NCI-H1417 (cell line): Measurements from ENCODE around the gene NAMPT.
"Not testable (repeated sequence)": the region's sequence is repeated elsewhere in the genome, so short reads cannot be mapped to it uniquely, and the experiment has no call there.

Experiments used
- DNase-seq, 3 experiments: peaks; one replicate each; lab custom pipeline; 2025; lab: John Stamatoyannopoulos, UW

NAMPT gene

DNA sequence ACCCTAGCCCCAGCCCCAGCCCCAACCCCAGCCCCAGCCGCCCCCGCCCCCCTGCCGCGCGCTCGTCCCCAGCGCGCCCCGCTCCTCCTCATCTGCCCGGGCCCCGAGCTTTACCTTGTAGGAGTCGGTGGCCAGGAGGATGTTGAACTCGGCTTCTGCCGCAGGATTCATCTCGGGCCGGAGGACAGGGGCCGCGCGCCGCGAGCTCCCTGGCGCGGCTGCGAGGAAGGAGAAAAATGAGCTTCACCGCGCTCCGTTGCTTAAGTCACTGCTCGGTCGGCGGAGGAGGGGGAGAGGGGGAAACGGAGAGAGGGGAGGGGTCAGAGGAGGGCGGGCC, at the start of gene NAMPT:
Gene NAMPT (minus strand): TSS at position 270 of the 337 bp plus-strand sequence. CDS start 99 bp downstream, at position 171.
- no peak for DNase-seq

DNA sequence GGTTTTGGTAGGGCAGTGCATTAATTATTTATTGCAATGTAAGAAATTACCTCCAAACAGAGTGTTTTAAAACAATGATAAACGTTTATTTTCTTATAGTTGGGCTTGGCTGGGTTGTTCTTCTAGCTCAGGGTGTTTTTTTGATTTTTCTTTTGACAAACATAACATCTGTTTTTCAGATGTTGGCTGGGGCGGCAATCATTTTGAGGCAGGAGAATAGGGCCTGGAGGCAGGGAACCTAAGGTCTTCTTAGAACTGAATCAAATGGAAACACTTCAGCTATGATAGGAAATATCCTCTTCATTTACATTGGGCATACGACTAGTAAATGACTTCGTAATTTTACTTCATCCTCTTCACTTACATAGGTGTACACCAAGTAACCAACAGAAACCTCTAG, 47.4 kb upstream of the NAMPT start:
- DNase-seq, result no peak

DNA sequence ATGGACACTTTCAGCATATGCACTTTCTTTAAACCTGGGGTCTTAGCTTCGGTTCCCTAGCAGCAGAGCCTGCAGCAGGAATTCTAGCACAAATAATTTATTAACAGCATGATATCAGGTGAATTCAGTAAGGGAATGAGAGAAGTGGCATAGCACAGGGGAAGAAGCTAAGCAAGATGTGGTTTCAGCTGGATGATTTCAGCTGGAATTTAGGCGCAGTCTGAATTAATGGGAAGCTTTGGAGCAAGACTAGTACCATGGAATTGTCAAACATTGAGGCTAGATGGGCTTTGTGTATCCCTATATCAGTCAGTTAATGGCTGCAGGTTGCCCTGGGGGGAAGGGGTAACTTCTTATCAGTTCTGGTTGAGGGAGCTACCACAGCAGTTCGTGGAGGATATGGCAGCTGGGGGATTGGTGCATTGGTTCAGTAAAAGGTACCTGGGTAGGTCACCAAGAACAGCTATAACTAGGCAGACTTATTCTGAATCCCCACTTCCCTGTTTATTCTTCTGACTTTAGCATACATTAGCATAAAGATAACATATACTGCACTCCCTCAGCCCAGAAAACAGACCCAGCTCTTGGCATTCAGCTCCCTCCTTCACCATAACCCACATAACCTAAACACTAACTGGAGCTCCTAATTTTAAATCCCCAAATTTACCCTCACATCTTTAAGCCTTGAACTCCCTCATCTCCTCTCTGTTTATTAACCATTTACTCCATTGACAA, 46.8 kb upstream of the NAMPT start:
- no peak for DNase-seq

DNA sequence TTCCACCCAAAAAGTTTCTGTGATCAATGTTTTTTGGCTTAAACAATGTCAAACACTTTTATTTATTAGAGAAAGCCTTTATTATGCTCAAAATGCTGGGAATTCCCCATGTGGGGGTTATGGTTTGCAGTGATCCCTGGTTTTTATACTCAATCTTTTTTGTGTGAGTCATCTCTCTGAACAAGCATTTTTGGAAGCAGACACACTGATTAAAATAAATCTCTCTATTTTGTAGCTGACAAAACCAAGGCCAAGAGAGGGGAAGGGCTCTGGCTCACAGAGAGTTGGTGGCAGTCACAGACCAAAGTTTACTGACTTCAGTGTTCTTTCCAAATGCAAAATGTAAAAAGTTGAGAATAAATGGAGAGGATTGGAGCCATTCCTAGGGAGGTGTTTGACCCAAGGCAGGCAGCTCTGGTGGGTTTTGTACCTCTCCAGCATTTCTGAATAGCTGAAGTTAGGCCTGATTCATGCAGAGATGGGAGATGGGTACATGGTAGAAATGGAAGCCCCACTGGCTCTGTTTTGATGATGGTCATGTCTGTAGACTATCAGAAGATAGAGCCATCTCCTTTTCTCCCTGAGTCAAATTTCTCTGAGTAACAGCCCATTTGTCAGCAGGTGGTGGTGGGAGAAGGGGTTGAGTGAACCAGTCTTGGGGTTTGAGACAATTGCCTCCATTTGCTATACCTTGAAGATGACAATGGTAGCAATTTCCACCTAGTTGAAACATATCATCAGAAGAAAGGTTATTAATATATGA, 45.4 kb upstream of the NAMPT start:
- DNase-seq, result no peak

DNA sequence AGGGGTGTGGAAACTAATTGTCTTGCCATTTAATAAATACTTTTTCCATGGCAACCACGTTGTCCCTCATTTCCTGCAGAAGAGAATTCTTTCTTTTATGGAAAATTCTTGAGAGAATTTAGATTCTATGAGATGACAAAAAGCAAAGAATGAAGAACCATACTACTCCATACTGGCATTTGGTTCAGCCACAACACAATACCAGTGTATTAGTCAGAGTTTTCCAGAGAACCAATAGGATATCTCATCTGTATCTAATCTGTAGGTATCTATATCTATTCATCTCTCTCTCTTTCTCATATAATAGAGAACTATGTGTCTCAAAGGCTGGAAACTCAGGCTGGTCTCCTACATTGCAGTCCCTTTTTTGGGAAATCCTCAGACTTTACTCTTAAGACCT, 44.6 kb upstream of the NAMPT start:
- DNase-seq, result no peak

DNA sequence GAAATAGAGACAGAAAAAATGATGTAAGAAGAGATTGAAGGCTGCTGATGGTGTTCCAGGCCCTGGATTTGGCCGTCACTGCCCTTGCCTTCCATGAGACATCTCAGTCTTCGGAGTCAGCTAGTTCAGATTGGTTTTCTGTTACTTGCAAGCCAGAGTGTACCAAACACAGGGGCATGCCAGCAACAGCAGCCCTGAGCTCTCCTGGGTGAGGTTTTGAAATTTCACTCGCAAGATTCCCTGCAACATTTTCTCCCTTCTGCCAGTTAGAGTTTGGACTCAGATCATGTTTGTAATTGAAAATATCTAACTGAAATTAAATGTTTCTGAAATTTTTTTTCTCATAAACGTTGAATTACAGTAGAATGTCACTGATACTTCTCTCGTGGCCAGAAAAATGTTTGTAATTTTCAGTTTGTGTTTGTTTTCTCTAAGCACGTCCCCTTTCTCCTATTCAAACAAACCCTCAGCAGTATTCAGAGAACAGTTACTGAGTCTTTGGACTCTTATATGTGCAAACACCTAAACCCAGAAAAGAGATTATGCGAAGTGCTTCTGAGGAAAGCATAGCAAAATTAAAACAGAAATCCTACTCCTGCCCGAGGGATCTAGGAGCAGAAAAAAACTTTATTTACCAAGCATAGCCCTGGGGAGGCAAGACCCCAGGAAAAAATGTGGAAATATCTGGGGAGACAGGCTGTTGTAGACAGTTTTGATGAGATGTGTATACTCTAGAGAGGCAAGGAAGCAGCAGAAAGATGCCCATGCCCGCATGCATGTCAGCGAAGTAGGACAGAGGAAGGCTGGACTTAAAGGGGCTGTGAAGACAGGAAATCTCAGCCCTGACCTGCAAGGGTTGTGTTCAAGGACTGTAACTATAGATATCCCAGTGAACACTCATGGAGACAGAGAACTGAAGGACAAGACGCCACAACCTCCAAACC, 43.0 kb upstream of the NAMPT start:
- no peak for DNase-seq

DNA sequence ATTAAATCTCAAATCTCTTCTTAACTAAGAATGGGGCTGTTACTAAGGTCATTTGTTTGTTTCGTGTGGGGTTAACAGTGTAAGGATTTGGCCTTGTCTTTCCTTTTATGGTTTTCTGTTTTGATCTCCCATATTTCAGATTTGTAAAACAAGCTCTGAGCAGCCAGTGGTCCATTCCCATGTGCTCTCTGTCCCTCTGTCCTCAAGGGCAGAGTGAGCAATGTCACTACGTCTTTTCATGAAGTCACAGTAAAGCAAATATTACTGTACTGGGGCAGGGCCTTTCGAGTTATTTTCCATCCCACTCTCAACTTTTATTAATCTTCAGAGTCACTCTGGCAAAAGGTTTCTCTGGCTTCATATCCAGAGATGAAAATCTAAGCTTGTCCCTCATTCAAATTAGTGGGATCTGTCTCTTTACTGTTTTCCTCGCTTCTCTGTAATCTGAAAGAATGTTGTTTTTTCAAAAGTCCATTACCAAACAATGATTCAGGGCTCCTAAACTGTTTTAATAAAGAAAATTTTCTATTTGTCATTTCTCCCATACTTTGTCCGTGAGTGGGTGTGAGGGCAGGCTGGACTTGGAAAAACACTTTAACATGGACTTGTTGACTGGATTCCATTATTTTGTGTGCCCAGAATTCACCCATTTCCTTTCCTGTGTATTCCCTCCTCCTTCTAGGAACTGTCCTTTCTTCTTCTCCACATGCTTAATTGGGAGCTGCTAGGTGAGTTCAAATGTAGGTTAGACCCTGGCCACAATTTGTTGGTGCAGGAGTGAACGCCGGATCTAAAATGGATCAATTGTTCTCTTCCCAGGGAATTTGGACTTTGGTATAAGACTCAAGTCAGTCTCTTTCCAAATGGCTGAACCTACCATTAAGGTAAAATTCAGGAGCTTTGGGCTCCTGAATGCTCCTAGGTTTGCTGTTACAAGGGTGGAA, 42.1 kb upstream of the NAMPT start:
- DNase-seq, result no peak

DNA sequence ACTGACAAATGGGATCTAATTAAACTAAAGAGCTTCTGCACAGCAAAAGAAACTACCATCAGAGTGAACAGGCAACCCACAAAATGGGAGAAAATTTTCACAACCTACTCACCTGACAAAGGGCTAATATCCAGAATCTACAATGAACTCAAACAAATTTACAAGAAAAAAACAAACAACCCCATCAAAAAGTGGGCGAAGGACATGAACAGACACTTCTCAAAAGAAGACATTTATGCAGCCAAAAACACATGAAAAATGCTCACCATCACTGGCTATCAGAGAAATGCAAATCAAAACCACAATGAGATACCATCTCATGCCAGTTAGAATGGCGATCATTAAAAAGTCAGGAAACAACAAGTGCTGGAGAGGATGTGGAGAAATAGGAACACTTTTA, 39.7 kb upstream of the NAMPT start:
- DNase-seq, result not testable (repeated sequence)

DNA sequence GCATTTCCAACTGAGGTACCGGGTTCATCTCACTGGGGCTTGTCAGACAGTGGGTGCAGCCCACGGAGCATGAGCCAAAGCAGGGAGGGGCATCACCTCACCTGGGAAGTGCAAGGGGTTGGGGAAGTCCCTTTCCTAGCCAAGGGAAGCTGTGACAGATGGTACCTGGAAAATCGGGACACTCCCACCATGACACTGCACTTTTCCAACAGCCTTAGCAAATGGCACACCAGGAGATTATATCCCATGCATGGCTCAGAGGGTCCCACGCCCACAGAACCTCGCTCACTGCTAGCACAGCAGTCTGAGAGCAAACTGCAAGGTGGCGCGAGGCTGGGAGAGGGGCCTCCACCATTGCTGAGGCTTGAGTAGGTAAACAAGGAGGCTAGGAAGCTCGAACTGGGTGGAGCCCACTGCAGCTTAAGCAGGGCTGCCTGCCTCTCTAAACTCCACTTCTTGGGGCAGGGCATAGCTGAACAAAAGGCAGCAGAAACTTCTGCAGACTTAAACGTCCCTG, 35.5 kb upstream of the NAMPT start:
- DNase-seq, result not testable (repeated sequence)

DNA sequence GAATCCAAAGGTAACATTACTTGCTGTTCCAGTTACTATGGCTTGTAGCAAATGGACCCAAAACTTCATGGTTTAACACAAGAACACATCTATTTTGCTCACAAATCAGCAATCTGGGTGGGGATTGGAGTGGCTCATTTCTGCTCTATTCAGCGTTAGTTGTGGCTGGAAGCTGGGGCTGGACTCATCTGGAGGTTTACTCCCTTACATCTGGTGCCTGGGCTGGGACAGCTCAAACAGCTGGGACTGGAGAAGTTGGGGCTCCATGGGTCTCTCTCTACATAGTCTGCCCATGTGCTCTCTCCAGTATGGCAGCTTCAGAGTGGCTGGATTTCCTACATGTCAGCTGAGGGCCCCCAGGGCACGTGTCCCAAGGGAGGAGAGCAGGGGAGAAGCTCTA, 33.7 kb upstream of the NAMPT start:
- DNase-seq, result no peak

DNA sequence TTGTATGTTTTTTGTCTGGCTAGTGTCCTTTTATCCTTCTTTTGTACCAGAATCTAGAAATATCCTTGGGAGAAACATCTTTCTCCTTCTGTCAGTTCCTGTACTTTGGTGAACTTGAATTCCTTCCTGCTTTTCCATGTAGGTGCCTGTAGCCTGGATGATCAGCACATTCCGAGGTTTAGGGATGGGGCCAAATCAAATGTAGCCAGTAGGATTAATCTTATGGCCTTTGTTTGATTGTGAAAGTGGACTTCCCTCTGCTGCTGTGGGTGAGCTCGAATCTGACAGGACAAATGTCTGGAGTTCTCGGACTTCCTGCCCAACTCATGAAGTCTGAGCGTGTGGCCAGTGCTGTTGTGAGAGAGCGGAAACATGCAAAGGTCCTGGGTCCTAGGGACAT, 33.2 kb upstream of the NAMPT start:
- DNase-seq, result no peak

DNA sequence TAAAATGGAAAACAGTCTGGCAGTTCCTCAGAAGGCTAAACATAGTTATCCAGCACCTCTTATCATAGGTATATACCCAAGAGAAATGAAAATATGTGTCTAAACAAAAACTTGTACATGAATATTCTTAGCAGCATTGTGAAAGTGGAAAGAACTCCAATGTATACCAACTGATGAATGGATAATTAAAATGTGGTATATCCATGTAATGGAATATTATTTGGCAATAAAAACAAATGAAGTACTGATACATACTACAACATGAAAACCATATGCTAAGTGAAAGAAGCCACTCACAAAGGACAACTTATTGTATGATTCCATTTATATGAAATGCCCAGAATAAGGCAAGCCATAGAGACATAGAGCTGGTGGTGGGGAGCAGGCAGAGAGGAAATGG, 32.2 kb upstream of the NAMPT start:
- no peak for DNase-seq

DNA sequence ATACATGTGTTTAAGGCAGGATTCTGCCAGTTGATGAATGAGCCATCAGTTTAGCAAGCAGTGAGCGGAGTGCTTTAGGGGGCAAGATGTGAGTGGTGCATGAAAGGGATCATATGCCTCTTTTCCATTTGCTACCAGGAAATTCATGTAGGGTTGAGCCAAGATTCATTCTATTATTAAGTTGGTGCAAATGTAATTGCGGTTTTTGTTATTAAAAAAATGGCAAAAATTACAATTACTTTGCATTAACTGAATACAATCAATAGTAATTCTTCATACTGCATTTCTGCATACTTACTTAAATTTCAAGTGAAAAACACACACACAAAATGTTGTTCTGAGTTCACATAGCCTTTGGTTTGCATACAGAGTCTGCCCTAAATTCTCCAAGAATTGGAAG, 30.1 kb upstream of the NAMPT start:
- no peak for DNase-seq

DNA sequence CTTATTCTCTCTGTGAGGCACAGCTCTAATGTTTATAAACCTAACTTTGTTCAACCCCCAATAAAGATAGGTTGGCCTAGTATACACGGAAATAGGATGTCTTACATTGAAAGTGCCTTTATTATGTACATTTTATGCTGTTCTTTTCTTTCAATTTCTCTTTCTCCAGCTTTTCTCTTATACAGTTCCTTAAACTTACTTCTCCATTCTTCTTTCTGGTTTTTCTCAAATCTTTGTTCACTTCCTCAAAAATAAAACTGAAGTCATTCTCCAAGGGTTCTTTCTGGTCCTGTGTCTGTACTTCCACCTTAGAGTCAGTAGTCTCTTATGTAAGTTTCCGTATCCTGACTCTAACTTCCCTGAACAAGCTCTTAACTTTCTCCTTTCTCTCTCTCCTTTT, 29.2 kb upstream of the NAMPT start:
- DNase-seq, result no peak

DNA sequence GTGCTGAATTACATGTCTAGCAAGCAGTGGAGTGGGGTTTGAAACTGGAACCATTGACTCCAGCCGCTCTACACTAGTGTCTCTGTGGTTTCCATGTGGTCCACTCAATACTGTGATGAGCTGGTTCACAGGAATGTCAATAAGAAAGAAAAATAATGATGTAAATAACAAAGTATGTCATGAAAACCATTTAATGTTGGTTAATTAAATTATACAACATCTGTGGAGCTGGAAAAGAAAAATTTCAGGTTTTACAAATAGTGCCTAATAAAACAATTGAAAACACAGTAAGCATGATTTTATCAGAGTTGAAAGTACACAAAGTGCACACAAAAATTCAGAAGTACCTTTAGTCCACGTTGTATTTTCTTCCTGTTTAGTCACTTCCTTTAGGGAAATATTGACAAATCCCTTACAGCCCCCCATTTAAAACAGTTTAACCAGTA, 28.7 kb upstream of the NAMPT start:
- DNase-seq, result no peak

DNA sequence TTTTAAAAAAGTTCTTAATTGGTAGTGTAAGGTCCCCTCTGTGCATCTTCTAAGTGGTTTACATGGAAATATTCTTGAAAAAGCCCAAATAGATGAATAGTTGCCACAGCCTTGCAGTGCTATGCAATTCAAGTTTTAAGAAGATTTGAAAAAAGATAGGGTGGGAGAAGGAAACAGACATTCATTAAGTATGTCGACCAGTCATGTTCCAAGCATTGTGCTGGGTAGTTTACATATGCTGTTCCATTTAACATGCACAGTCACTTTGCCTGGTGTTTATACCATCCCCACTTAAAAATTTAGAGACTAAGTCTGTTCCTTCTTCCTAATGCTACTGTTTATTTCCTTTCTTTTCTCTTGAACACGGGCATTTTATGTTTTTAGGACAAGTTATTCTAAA, 28.1 kb upstream of the NAMPT start:
- DNase-seq, result no peak

DNA sequence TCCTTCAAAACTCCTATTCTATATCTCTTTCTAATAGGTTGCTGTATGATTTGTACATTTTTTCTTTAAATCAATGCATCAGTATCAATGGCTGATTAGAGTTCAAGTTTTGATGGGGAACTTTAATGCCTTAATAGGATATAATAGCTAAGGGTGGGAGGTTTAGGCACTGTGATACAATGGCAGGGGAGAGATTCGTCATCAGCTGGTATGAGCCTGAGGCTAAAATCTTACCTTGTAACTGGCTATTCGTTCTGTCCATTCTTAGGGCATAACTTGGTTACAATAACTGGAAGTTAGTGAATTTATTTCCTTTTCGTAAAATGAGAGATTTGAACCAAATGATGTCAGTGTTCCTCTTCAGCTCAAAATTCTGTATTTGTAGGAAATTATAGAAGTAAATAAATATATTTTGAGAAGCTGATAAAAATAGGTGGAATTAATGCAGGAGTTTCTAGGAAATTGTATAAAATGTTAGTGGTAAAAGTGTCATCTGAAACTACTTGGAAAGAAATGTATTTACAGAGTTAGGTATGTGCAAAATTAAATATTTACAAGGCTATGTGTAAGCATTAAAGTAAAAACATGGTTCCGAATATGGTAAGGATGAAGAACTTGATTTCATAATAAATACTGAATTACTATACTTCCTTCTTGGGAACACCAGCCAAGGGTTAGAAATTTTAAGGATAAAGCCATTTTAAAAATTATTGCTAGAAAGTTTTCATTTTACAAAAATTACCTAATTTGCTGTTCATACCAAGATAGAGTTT, 27.5 kb upstream of the NAMPT start:
- DNase-seq, result no peak

DNA sequence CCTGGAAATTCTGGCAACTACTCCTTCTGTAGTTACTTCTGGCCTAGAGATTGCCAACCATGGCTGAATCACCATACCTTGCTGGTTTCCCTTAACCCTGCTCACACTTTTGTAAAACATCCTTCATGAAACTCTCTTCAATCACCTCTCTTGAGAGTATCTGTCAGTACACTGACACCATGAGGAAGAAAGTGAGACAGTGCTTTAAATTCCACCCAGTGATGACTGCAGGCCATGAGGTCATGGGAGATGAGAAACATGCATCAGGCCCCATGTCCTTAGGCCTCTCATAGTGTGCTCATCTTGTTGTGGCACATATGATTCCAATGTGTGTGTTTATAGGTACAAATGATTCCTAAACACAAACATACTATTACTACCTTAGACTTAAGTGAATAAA, 24.6 kb upstream of the NAMPT start:
- DNase-seq, result no peak

DNA sequence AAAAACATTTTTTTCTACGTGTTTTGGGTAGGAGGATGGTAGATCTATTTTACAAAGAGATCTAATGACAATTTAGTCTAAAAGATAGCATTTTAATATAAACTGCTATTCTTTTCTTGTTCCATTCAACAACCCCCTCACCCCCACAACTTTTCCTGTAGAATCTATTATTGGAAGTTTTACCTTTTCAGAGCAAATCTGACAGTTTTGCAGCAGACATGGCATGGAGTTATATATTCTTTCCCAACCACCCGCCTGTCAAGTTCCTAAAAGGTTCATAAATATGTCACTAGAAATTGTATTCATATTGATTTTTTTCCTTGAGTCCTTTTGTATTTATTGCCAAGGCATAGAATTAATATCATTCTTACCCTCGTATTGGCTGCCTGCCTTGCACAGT, 21.5 kb upstream of the NAMPT start:
- no peak for DNase-seq

DNA sequence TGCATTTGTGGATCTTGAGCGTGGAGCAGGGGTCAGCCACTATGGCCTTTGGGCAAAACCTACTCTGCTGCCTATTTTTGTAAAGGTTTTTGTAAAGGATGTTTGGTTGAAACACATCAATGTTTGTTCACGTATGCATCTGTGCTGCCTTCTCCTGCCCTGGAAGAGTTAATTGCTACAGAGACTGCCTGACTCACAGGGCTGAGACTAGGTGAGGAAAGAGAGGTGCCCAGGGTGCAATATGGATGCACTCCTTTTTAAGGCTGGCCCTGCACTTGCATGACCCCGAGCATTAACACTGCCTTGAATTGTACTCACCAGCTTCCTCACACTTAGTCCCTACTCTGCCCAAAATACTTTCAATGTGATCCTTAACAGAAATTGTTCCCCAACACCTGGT, 20.9 kb upstream of the NAMPT start:
- DNase-seq, result no peak
